RWPE2 (cell line): ENCODE data around the gene DNAL1.
"Not testable (repeated sequence)": the region's sequence is repeated elsewhere in the genome, so short reads cannot be mapped to it uniquely, and the experiment has no call there.

ENCODE experiments used
- ATAC-seq: fragments of 200-7000 bp; cut with Tn5 transposase; 3 replicates; pipeline ENCODE4 v1.9.1; 2021; ENCODE audit warnings: low read depth
- DNase-seq: peaks from one replicate; pipeline ENCODE4 v3.0.0-alpha.2; 2020; ENCODE audit warnings: low spot score
- H3K27ac ChIP-seq: fragments of 450-650 bp; 2 replicates; pipeline ENCODE4 v1.5.1; 2017; ENCODE audit warnings: mild to moderate bottlenecking; ENCODE audit not compliant: poor library complexity, severe bottlenecking
- H3K27me3 ChIP-seq: fragments of 250-450 bp; sonication (Bioruptor Pico); 2 replicates; pipeline ENCODE4 v1.5.1; 2021; ENCODE audit warnings: mild to moderate bottlenecking, moderate library complexity; ENCODE audit not compliant: insufficient read depth, poor library complexity, severe bottlenecking
- H3K36me3 ChIP-seq: fragments of 250-450 bp; sonication (Bioruptor Pico); 2 replicates; pipeline ENCODE4 v1.5.1; 2020; ENCODE audit warnings: low read depth, mild to moderate bottlenecking, moderate library complexity
- H3K4me1 ChIP-seq: fragments of 250-450 bp; sonication (Bioruptor Pico); 2 replicates; pipeline ENCODE4 v1.5.1; 2021; ENCODE audit warnings: mild to moderate bottlenecking, moderate library complexity; ENCODE audit not compliant: insufficient read depth, poor library complexity, severe bottlenecking
- H3K4me3 ChIP-seq: fragments of 250-450 bp; sonication (Bioruptor Pico); 2 replicates; pipeline ENCODE4 v1.5.1; 2021; ENCODE audit warnings: mild to moderate bottlenecking, moderate library complexity; ENCODE audit not compliant: severe bottlenecking
- H3K9me3 ChIP-seq: fragments of 250-450 bp; sonication (Bioruptor Pico); 2 replicates; pipeline ENCODE4 v1.5.1; 2021; ENCODE audit warnings: mild to moderate bottlenecking, moderate library complexity; ENCODE audit not compliant: severe bottlenecking
- CTCF ChIP-seq: fragments of 450-650 bp; IDR thresholded peaks from one replicate; pipeline ENCODE4 v1.5.1; 2017; ENCODE audit warnings: mild to moderate bottlenecking, moderate library complexity; ENCODE audit not compliant: poor library complexity, severe bottlenecking

The DNAL1 gene

GRCh38 chr14:73637830-73638229 lies 7.0 kb upstream of the DNAL1 start:
- H3K27ac ChIP-seq, result no peak overlapping the region

GRCh38 chr14:73640796-73641365 lies 3.9 kb upstream of the DNAL1 start:
- H3K36me3 ChIP-seq, result no peaks in the 10 kb centered on the region
- DNase-seq (no peak), ATAC-seq (no peak)
- H3K4me1 ChIP-seq, result peaks cover 8% of the 10 kb centered on the region
- TF ChIP-seq CTCF, result no peak
- H3K9me3 ChIP-seq, result no peaks in the 10 kb centered on the region
- no peak overlapping the region for H3K4me3 ChIP-seq
- no peaks in the 10 kb centered on the region for H3K27me3 ChIP-seq
- H3K27ac ChIP-seq, result no peak overlapping the region

More at GRCh38 chr14:73637830-73638229, 7.0 kb upstream of the DNAL1 start:
- Histone ChIP-seq H3K4me1 (peaks cover 8% of the 10 kb centered on the region), H3K27me3 (no peaks in the 10 kb centered on the region), H3K36me3 (no peaks in the 10 kb centered on the region), H3K4me3 (no peak overlapping the region), H3K9me3 (no peaks in the 10 kb centered on the region)
- no peak for TF ChIP-seq CTCF
- ATAC-seq (no peak), DNase-seq (no peak)

DNA sequence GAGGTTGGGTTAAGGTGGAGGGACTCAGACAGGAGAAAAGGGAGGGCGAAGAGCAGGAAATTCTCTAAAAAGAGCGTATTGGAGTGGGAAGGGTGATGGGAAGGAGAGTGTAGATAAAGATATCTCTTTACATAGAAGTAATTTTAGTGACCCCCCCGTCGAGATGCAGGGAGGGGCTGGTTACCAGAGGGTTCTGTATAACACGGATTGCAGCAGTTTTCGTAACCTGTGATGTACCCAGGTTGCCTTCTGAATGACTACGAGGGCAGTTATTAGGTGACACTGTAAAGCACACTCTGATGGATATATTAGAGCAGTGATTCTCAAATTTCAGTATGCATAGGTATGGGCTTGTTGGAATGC lies 443 bp downstream of the DNAL1 start:
- ATAC-seq (0 out of 3 replicates have a peak, but pooled peaks have one; percentile 10), DNase-seq (no peak)
- no peak for TF ChIP-seq CTCF
- no peaks in the 10 kb centered on the region for H3K9me3 ChIP-seq
- H3K27ac ChIP-seq, result peak overlapping the region; percentile 59
- no peaks in the 10 kb centered on the region for H3K4me1 ChIP-seq
- no peaks in the 10 kb centered on the region for H3K27me3 ChIP-seq
- peak overlapping the region; percentile 55 for H3K4me3 ChIP-seq
- H3K36me3 ChIP-seq, result no peaks in the 10 kb centered on the region; the same call in 1 of the 2 replicates

- Histone ChIP-seq H3K4me1 (no peaks in the 10 kb centered on the region), H3K36me3 (peaks cover 19% of the 10 kb centered on the region), H3K4me3 (no peak overlapping the region), H3K9me3 (no peaks in the 10 kb centered on the region), H3K27ac (no peak overlapping the region), H3K27me3 (no peaks in the 10 kb centered on the region)
- ATAC-seq, result no peak
- TF ChIP-seq CTCF, result no peak
- no peak for DNase-seq
Observed at GRCh38 chr14:73651005-73651404, 6.2 kb downstream of the DNAL1 start.

GRCh38 chr14:73655851-73656250 lies 11.1 kb downstream of the DNAL1 start:
- TF ChIP-seq CTCF, result no peak
- Histone ChIP-seq H3K9me3 (no peaks in the 10 kb centered on the region), H3K27me3 (no peaks in the 10 kb centered on the region), H3K27ac (no peak overlapping the region), H3K4me1 (no peaks in the 10 kb centered on the region), H3K36me3 (peaks cover 38% of the 10 kb centered on the region), H3K4me3 (no peak overlapping the region)
- DNase-seq (no peak), ATAC-seq (no peak)

DNA sequence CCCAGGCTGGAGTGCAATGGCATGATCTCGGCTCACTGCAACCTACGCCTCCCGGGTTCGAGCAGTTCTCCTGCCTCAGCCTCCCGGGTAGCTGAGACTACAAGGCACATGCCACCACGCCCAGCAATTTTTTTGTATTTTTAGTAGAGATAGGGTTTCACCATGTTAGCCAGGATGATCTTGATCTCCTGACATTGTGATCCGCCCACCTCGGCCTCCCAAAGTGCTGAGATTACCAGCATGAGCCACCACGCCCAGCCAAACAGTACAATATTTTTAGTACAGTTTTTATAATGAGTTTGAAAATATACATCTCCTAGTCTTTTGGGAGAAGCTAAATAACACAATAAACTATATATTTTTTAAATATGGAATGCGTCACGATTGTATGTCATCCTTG lies 14.4 kb downstream of the DNAL1 start:
- not testable (repeated sequence) for H3K27me3 ChIP-seq, ATAC-seq

More for the DNA sequence above, 14.4 kb downstream of the DNAL1 start:
- not testable (repeated sequence) for DNase-seq, H3K27ac ChIP-seq, H3K9me3 ChIP-seq, H3K4me3 ChIP-seq
- peaks cover 29% of the 10 kb centered on the region for H3K36me3 ChIP-seq
- peaks cover 11% of the 10 kb centered on the region for H3K4me1 ChIP-seq
